Muscle layer of duodenum (tissue), 2 donors: ENCODE measurements around the gene MROH9.
"Not testable (repeated sequence)": the region's sequence is repeated elsewhere in the genome, so short reads cannot be mapped to it uniquely, and the experiment has no call there.

Source experiments
- H3K27ac ChIP-seq: one replicate; pipeline ENCODE4 v1.7.0; 2013; ENCODE audit warnings: mild to moderate bottlenecking, low read length
- H3K27me3 ChIP-seq: one replicate; pipeline ENCODE4 v1.7.0; 2013; ENCODE audit warnings: low read depth, mild to moderate bottlenecking, control low read depth, low read length
- H3K36me3 ChIP-seq, 2 donors: one replicate each; pipeline ENCODE4 v1.7.0; 2013; ENCODE audit warnings: low read length in 2 of 2, control low read depth in 1 of 2, mild to moderate bottlenecking in 1 of 2; ENCODE audit not compliant: insufficient read depth in 2 of 2, control insufficient read depth in 1 of 2
- H3K4me1 ChIP-seq, 2 donors: one replicate each; pipeline ENCODE4 v1.7.0; 2013; ENCODE audit warnings: low read length in 2 of 2, mild to moderate bottlenecking in 2 of 2, control low read depth in 1 of 2, moderate library complexity in 1 of 2; ENCODE audit not compliant: insufficient read depth in 2 of 2, control insufficient read depth in 1 of 2
- H3K4me3 ChIP-seq, 2 donors: one replicate each; pipeline ENCODE4 v1.7.0; 2013; ENCODE audit warnings: low read length in 2 of 2, low read depth in 1 of 2, mild to moderate bottlenecking in 1 of 2
- H3K9me3 ChIP-seq, 2 donors: one replicate each; pipeline ENCODE4 v1.7.0; 2013; ENCODE audit warnings: low read length in 2 of 2, control low read depth in 1 of 2, mild to moderate bottlenecking in 1 of 2; ENCODE audit not compliant: control insufficient read depth in 1 of 2
- donor health status: healthy.

The MROH9 gene, protein sequence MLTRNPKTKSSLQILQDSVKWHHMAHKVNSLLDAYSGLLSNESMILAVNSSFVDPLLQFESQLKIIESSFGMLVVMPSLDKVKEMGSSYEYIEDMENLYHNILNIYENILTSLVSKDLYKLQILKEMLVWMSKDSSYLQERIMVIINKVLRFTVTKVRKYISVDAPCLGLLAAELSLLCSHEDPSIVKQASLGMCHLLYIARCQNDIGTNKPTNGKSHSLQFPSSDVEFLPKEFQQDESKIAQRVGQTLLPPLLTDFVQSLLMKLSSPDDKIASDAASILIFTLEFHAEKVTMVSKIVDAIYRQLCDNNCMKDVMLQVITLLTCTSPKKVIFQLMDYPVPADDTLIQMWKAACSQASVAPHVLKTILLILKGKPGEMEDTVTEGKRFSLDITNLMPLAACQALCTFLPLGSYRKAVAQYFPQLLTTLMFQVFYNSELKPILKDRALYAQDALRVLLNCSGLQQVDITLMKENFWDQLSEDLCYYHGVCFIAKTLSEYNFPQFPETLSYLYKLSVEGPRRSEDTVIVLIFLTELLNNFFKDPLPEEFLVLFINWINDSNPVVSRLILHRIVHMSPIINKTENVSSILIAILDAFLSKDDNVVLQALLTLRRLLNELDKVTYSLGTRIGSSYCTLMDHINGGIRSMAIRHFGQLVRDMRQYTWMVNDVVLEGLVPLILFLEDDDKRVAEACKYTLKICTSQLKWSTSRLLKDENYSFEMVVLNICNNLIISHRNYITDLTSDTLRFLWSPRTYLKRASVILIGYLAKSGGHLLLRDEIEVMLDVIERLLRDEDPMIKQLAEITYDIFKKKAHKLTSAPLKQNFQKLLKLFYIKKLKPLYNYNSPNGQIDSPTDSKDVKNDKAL

DNA sequence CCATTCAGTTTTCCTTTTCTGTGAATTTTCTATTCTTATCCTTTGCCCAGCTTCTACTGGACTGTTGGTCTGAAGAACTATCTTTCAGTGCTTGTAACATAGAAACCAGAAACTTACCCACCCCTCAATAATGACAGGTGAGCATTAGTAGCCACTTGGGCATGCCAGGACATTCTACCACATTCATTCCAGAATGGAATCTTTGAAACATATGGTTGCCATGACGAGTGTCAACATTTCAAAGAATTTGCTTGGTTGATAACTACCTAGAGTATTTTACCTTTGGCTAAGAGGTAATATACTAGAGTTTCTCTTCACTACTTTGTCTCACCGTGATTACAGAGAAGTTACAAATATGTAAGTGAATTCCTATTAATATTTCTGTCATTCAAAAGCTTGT lies at the start of gene MROH9:
TSS of gene MROH9 (plus strand) at position 304 of the 400 bp plus-strand sequence. CDS start 10,023 bp downstream, outside the sequence.
- H3K4me1 ChIP-seq: no peaks in the 10 kb centered on the region
- no peaks in the 10 kb centered on the region for H3K27me3 ChIP-seq
- no peaks in the 10 kb centered on the region for H3K9me3 ChIP-seq
- H3K27ac ChIP-seq: no peak within 1 kb of the TSS
- no peaks in the 10 kb centered on the region for H3K36me3 ChIP-seq
- H3K4me3 ChIP-seq: no peak within 1 kb of the TSS

DNA sequence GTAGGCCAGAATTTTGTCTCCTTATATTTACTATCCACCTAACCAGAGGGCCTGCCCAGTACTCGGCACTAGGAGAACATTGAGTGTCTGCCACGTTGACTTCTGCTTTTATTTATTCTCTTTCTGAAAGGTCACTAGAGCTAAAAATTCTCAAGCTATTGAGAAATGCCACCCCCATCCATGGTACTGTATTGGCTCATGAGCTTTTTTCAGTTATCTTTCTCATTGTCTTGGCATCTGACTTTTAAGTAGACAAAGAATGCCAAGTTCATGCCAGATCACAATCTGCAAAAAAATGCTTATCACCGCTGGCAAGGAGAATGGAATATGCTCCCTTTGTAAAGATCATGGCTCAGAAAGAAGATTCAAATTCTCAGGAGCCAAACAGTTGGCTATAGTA lies 49.8 kb upstream of the MROH9 start:
- no peaks in the 10 kb centered on the region for H3K9me3 ChIP-seq

DNA sequence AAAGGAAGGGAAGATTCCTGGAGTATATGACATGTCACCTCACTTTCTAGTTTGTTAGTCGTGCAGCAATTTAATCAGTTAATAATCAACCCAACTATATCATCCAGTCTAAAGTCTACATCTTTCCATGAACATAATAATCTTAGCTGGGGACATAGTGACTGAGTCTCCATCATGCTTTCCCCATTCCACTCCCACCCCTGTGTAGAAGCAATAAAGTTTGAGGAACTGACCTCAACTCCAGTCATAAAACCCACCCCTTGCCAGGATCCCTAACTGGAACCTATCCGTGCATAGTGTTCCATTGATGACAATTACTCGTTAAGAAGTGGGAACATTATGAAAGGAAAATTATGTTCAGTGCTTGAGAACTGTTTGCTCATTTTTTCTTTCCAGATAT lies 48.9 kb upstream of the MROH9 start:
- no peaks in the 10 kb centered on the region for H3K36me3 ChIP-seq
- H3K27me3 ChIP-seq: no peaks in the 10 kb centered on the region
- peak overlapping the region; percentile 34 for H3K27ac ChIP-seq
- H3K4me3 ChIP-seq: no peak overlapping the region
- H3K4me1 ChIP-seq: no peaks in the 10 kb centered on the region
- H3K9me3 ChIP-seq: no peaks in the 10 kb centered on the region

More for the DNA sequence above, 49.8 kb upstream of the MROH9 start:
- Histone ChIP-seq H3K4me1 (no peaks in the 10 kb centered on the region), H3K4me3 (no peak overlapping the region), H3K27ac (peak overlapping the region; percentile 1), H3K36me3 (no peaks in the 10 kb centered on the region), H3K27me3 (no peaks in the 10 kb centered on the region)

DNA sequence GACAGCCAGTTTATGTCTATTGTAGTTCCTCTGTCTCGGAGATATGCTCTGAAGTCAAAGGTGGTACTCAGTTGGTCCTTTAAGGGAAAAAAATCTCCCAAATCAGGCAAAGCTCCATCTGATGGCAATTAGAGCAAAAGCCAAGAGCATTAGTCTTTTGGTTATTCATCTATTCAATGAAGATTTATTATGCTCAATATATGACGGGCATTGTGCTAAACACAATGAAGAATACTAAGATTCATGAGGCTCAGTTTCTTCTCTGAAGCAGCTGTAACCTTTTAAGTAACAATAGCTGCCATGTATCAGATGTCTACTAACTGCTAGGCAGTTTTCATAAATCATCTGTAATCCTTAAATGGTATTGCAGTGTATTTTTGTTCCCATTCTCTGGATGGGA lies 47.6 kb upstream of the MROH9 start:
- H3K4me1 ChIP-seq: no peaks in the 10 kb centered on the region
- H3K27me3 ChIP-seq: no peaks in the 10 kb centered on the region
- H3K9me3 ChIP-seq: no peaks in the 10 kb centered on the region
- H3K4me3 ChIP-seq: no peak overlapping the region
- H3K27ac ChIP-seq: no peak overlapping the region
- no peaks in the 10 kb centered on the region for H3K36me3 ChIP-seq

DNA sequence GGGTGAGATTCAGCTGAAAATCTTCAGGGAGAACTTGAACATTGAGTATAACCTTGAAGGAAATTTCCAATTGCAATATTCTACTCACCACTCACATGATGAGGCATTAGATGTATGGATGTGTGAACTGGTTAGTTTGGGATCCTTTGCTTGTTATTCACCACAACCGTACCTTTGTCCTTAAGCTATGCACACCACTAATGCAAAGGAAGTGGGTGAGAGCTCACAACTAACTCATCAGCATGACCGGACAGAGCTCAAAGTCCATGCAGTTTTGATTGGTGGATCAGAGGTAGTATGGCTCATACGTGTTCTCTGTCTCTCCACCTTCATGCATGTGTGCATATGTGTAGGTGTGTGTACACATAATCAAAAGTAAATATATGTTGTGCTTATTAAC lies 43.5 kb upstream of the MROH9 start:
- H3K4me3 ChIP-seq: no peak overlapping the region
- H3K36me3 ChIP-seq: no peaks in the 10 kb centered on the region

DNA sequence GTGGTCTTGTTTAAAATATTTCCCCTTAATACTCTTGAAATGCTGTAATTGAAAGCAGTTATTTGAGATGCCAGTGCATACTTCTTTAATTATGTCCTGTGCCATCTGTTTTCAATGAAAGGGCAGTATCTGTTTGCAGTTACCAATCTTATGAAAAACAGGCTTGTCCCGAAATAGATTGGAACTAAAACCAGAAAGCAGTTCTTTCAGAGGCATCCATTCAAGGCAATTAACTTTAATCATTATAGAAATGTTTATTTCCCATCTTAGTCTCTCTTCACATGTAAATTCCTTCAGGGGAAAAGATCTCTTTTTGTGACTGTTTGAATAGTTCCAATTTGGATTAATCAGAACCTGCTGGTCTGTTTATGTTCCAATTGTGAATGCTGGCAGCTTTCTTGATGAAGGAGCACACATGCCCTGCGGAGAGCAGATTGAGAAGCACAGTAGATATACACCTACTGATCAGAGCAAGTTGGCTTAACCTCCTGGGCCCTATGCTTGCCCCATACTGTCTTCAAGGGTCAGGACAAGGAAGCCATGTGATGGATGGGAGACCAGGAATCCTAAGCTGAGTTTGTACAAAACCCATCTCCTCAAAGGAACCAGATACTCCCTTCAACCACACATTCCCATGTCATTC lies 41.6 kb upstream of the MROH9 start:
- H3K27ac ChIP-seq: no peak overlapping the region
- H3K9me3 ChIP-seq: no peaks in the 10 kb centered on the region
- H3K4me3 ChIP-seq: no peak overlapping the region
- H3K27me3 ChIP-seq: no peaks in the 10 kb centered on the region
- H3K4me1 ChIP-seq: no peaks in the 10 kb centered on the region
- H3K36me3 ChIP-seq: no peaks in the 10 kb centered on the region

More for the DNA sequence above, 43.5 kb upstream of the MROH9 start:
- Histone ChIP-seq H3K27me3 (no peaks in the 10 kb centered on the region), H3K27ac (no peak overlapping the region), H3K9me3 (no peaks in the 10 kb centered on the region), H3K4me1 (no peaks in the 10 kb centered on the region)

DNA sequence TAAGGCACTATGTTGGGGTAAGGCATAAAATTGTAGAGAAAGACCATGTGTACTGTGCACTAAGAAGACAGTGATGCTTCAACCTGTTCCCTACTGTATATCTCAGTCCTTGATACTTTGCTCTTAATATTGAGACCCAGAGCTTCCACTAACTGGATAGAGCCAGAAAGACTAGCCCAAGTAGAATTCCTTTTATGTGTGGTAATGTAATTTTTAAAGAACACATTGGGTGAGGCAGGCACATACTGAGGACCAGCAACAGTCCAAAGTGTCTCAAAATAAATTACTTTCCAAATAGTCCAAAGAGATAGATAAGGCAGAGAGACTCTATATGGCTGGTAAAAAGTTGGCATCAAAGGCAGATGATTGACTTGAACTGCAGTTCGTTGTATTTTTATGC lies 31.4 kb upstream of the MROH9 start:
- no peak overlapping the region for H3K4me3 ChIP-seq
- H3K27ac ChIP-seq: no peak overlapping the region
- no peaks in the 10 kb centered on the region for H3K27me3 ChIP-seq
- no peaks in the 10 kb centered on the region for H3K9me3 ChIP-seq
- no peaks in the 10 kb centered on the region for H3K4me1 ChIP-seq
- no peaks in the 10 kb centered on the region for H3K36me3 ChIP-seq

DNA sequence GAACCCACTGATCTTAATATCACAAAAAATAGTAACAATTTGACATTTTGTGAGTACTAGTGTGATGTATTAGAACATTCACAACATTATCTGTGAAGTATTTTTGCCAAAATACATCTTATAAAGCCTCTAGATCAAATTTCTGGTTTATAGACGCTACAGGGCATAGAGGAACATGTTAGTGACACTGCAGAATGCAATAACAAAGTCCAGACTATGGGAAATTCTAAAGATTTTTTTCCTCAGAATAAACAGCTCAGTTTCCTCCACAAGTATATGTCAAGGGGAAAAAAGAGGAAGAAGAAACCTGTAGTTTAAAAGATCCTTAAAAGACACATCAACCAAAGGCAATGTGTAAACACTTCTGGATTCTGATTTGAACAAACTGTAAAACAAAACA lies 26.4 kb upstream of the MROH9 start:
- H3K4me1 ChIP-seq: no peaks in the 10 kb centered on the region
- no peaks in the 10 kb centered on the region for H3K27me3 ChIP-seq
- H3K27ac ChIP-seq: no peak overlapping the region
- no peaks in the 10 kb centered on the region for H3K36me3 ChIP-seq
- no peak overlapping the region for H3K4me3 ChIP-seq
- H3K9me3 ChIP-seq: no peaks in the 10 kb centered on the region

DNA sequence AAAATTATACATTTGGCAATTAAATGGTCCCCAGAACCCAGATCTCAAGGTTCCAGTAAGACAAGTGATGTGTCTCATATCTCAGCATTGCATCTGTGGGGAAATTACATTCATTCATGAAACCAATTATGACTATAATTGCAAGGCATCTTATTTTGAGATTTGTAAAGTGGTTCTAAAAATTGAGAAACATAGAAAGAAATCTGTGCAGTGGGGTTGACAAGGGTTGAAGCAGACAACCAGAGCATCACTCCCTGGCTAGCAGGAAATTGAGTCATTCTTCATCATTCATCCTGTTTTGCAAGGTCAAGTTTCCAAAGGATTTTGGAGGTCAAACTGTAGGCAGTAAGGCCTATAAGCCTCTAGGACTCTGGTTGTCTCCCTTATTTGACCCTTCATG lies 25.1 kb upstream of the MROH9 start:
- Histone ChIP-seq H3K27ac (no peak overlapping the region), H3K4me1 (no peaks in the 10 kb centered on the region), H3K27me3 (no peaks in the 10 kb centered on the region), H3K9me3 (no peaks in the 10 kb centered on the region), H3K4me3 (no peak overlapping the region), H3K36me3 (no peaks in the 10 kb centered on the region)

DNA sequence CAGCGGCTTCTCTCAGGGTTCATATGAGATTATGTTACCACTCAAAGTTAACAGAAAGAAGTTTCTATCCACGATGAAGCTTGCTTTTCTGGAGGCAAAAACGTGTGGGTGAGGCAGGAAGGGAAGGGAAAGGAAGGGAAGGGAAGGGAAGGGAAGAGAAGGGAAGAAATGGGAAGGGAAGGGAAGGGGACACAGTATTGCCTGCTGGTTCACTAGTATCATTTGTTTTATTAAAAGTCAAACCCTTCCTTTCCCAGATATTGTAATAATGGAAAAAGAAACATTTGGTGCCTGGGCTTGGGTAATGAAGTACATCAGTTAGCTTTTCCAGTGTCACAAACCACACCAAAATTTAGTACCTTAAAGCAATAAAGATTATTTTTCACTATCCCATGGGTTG lies 18.0 kb upstream of the MROH9 start:
- H3K4me1 ChIP-seq: no peaks in the 10 kb centered on the region
- H3K36me3 ChIP-seq: no peaks in the 10 kb centered on the region
- H3K27ac ChIP-seq: no peak overlapping the region
- H3K4me3 ChIP-seq: no peak overlapping the region
- no peaks in the 10 kb centered on the region for H3K27me3 ChIP-seq
- H3K9me3 ChIP-seq: peaks cover 7 to 14% of the 10 kb centered on the region in 2 donors

DNA sequence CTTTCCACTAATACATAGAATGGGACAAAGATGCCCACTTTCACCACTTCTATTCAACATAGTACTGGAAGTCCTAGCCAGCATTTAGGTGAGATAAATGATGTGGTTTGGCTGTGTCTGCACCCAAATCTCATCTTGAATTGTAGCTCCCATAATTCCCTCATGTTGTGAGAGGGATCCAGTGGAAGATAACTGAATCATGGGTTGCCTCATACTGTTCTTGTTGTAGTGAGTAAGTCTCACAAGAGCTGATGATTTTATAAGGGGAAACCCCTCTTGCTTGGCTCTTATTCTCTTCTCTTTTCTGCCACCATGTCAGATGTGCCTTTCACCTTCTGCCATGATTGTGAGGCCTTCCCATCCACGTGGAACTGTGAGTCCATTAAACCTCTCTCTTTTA lies 10.7 kb upstream of the MROH9 start:
- H3K27ac ChIP-seq, H3K4me3 ChIP-seq, H3K27me3 ChIP-seq, H3K4me1 ChIP-seq, H3K36me3 ChIP-seq: not testable (repeated sequence)
- H3K9me3 ChIP-seq: peaks cover 7 to 14% of the 10 kb centered on the region in 2 donors
